Lower leg skin (tissue), 4 donors: ENCODE measurements around the gene BCL2. TPM values are rescaled to one million over a fixed set of nuclear protein-coding genes. Genes with fewer than 3 reads are reported as not detected.

ENCODE experiments used
- DNase-seq, 2 donors: peaks; one replicate each; pipeline ENCODE4 v3.0.0-alpha.2; 2019; ENCODE audit warnings: low spot score in 2 of 2
- H3K4me3 ChIP-seq: fragments of 200-600 bp; sonication (generic); 2 replicates; pipeline ENCODE4 v1.5.1; 2017; ENCODE audit warnings: mild to moderate bottlenecking, low read depth; ENCODE audit not compliant: poor library complexity, severe bottlenecking
- POLR2A ChIP-seq, 2 donors: fragments of 450-650 bp; IDR thresholded peaks; one replicate each; pipeline ENCODE4 v1.6.1; 2016 to 2017; ENCODE audit warnings: antibody characterized with exemption in 2 of 2, mild to moderate bottlenecking in 1 of 2, moderate library complexity in 1 of 2
- WGBS, 2 donors: methylation state at CpG; one replicate each; pipeline ENCODE4 v1.1.5; 2018; 5-methylcytosine and 5-hydroxymethylcytosine counted together
- intact Hi-C: fragments of 100-400 bp; cut with DNase I; formaldehyde crosslinking; loops from one replicate; pipeline ENCODE4 v1.15.0; 2023; ENCODE audit warnings: low total_unique reads
- total RNA-seq, 4 donors: library from RNA; depleted of rRNA; stranded (reverse); fragments of >200 nt; gene quantifications; one replicate each; pipeline ENCODE4 v1.1.0, GENCODE V29; 2016
- TF ChIP-seq, protein P1 (sequence below), 3 donors: fragments of 450-650 bp; IDR thresholded peaks; one replicate each; pipeline ENCODE4 v1.5.1; 2016; ENCODE audit warnings: antibody characterized with exemption in 3 of 3, mild to moderate bottlenecking in 3 of 3, moderate library complexity in 2 of 3

The BCL2 gene
- total RNA-seq, 4 donors from 2014 or later = 12.8 to 21.7 (median 18.2) TPM

DNA sequence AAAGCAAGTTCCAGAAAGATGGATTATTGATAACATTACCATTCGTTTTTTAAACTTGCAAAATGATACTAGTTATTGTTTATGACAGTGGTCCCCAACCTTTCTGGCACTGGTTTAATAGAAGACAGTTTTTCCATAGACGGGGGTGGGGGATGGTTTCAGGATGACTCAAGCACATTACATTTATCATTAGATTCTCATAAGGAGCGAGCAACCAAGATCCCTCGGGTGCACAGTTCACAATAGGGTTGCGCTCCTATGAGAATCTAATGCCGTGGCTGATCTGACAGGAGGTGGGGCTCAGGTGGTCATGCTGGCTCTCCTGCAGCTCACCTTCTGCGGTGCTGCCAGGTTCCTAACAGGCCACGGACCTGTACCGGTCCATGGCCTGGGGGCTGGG, 86.2 kb downstream of the BCL2 start:
- TF ChIP-seq, protein P1, sequence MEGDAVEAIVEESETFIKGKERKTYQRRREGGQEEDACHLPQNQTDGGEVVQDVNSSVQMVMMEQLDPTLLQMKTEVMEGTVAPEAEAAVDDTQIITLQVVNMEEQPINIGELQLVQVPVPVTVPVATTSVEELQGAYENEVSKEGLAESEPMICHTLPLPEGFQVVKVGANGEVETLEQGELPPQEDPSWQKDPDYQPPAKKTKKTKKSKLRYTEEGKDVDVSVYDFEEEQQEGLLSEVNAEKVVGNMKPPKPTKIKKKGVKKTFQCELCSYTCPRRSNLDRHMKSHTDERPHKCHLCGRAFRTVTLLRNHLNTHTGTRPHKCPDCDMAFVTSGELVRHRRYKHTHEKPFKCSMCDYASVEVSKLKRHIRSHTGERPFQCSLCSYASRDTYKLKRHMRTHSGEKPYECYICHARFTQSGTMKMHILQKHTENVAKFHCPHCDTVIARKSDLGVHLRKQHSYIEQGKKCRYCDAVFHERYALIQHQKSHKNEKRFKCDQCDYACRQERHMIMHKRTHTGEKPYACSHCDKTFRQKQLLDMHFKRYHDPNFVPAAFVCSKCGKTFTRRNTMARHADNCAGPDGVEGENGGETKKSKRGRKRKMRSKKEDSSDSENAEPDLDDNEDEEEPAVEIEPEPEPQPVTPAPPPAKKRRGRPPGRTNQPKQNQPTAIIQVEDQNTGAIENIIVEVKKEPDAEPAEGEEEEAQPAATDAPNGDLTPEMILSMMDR (IDR thresholded peaks at IDR 0.05) = no peak
- no peak for TF ChIP-seq POLR2A (IDR thresholded peaks at IDR 0.05)
- WGBS, 2 donors = 82 to 83% methylated on average over 9 of the region's 9 CpGs
- intact Hi-C loops = no loop called here
- H3K4me3 ChIP-seq = no peak overlapping the region
- no peak for DNase-seq

DNA sequence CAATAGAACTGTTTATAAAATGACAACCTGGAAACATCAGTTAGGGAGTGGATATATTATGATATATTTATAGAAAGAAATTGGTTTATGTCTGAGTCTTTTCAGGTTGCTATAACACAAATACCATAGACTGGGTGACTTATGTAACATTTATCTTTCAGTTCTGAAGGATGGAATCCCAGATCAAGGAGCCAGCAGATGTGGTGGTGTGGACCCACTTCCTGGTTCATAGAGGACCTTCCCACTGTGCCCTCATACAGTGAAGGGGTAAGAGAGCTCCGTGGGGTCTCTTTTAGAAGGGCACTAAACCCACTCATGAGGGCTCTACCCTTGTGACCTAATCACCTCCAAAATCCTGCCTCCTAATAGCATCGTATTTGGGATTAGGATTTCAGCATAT, 86.7 kb downstream of the BCL2 start:
- intact Hi-C loops = no loop called here
- H3K4me3 ChIP-seq = no peak overlapping the region
- no peak for DNase-seq
- TF ChIP-seq, protein P1 (IDR thresholded peaks at IDR 0.05) = no peak
- no peak for TF ChIP-seq POLR2A (IDR thresholded peaks at IDR 0.05)
- 74 to 90% methylated on average over 2 of the region's 2 CpGs for WGBS, 2 donors

DNA sequence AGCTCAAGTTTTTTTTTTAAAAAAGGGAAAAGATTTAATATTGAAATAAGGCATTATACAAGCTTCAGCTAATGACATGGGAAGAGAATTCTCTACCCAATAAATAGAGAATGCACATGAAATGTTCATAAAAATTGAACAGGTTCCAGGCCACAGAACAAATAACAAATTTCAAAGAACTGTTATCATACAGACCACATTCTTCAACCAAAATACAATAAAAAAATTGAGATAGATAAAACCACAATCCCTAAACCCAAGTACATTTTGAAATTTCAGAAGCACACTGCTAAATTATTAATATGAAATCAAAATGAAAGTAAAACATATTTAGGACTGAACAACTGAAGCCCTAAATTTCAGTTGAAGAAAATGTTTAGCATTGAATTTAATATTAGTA, 89.6 kb downstream of the BCL2 start:
- TF ChIP-seq POLR2A (IDR thresholded peaks at IDR 0.05) = no peak
- TF ChIP-seq, protein P1 (IDR thresholded peaks at IDR 0.05) = no peak
- intact Hi-C loops = no loop called here
- no peak for DNase-seq
- H3K4me3 ChIP-seq = no peak overlapping the region

DNA sequence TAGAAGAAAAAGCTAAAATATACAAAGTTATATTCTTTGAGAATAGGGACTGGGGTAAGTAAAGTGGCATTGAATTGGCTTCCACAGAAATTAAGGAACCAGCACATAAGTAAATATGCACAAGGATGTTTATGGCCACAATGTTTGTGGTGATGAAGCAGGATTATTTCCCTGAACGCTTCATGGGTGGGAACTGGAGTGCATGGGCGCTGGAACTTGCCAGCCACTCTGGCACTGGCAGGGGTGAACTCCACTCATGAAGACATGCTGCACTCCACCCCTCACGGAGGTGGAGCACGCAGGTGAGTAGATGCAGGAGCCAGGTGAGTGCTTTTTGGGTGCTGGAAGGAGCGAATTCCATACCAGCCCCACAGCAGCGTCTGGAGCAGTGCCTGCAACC, 94.1 kb downstream of the BCL2 start:
- intact Hi-C loops = no loop called here
- no peak overlapping the region for H3K4me3 ChIP-seq
- DNase-seq = no peak
- WGBS, 2 donors = 82 to 87% methylated on average over 6 of the region's 6 CpGs
- TF ChIP-seq, protein P1 (IDR thresholded peaks at IDR 0.05) = no peak
- TF ChIP-seq POLR2A (IDR thresholded peaks at IDR 0.05) = no peak

DNA sequence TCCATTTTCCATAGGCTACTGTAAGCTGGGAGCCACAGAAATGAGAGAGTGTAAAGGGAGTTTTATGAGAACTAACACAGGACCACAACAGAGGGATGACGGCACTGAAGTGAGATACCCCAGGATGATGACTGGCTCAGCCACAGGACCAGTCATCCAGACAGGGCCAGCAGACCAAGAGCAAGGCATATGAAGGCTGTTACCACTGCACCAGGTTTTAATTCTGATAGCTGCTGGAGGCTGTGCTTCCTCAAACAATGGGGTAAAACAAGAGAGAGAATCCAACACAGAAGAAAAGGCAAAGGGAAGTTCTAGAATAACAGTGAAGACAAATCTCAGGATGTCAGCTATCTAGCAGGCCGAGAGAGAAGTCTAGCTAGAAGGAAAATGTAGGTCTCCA, 94.9 kb downstream of the BCL2 start:
- intact Hi-C loops = no loop called here
- 82 to 88% methylated on average over 2 of the region's 2 CpGs for WGBS, 2 donors
- H3K4me3 ChIP-seq = no peak overlapping the region
- no peak for DNase-seq
- no peak for TF ChIP-seq POLR2A (IDR thresholded peaks at IDR 0.05)
- TF ChIP-seq, protein P1 (IDR thresholded peaks at IDR 0.05) = no peak

DNA sequence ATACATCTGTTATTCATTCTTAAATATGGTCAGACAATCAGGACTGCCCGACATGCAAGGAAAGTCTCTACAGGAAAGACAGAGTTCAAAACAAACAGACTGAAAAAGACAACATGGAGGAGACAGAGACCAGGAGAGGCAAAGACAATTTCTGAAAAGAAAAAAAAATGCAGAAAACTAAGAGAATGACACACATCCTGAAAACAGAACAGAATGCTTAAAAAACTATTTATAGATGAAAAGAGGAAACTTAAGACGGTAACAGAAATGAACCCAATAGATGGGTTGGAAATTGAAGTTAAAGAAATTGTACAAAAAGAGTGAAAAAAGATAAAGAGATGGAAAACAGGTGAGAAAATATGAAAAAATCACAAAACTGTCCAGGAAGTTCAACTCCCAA, 95.7 kb downstream of the BCL2 start:
- intact Hi-C loops = no loop called here
- TF ChIP-seq, protein P1 (IDR thresholded peaks at IDR 0.05) = no peak
- no peak for TF ChIP-seq POLR2A (IDR thresholded peaks at IDR 0.05)
- WGBS, 2 donors = 64 to 70% methylated on average over 2 of the region's 2 CpGs
- no peak overlapping the region for H3K4me3 ChIP-seq
- DNase-seq = no peak
